Stimulated activated CD8-positive, alpha-beta memory T cell treated with anti-CD3 and anti-CD28 coated beads, Interleukin-12 subunit alpha, Interleukin-12 subunit beta, amount 100 ng/mL, for 1 hour (primary cell): ENCODE data around the gene CD81.
A peak's percentile ranks its signal among the peaks of the same experiment; 100 is the strongest.

Experiments used
- DNase-seq: peaks from one replicate; pipeline ENCODE4 v3.0.0-alpha.2; 2020; ENCODE audit warnings: low read depth

Gene CD81

GRCh38 chr11:2436521-2437031, 59.5 kb downstream of the CD81 start:
- no peak for DNase-seq

GRCh38 chr11:2437516-2437915, 60.4 kb downstream of the CD81 start:
- DNase-seq, result no peak

DNA sequence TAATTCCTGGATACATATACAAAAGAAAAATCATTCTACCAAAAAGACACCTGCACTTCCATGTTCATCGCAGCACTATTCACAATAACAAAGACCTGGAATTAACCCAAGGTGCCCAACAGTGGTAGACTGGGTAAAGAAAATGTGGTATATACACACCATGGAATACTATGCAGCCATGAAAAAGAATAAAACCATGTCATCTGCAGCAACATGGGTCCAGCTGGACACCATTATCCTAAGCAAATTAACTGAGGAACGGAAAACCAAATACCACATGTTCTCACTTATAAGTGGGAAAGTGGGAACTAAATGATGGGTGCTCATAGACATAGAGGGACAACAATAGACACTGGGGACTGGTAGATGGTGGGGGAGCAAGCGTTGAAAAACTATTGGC, 62.7 kb downstream of the CD81 start:
- DNase-seq, result no peak

- no peak for DNase-seq
These were observed 63.5 kb downstream of the CD81 start for GRCh38 chr11:2440646-2441045.

GRCh38 chr11:2441171-2441570, 64.1 kb downstream of the CD81 start:
- DNase-seq, result no peak

DNA sequence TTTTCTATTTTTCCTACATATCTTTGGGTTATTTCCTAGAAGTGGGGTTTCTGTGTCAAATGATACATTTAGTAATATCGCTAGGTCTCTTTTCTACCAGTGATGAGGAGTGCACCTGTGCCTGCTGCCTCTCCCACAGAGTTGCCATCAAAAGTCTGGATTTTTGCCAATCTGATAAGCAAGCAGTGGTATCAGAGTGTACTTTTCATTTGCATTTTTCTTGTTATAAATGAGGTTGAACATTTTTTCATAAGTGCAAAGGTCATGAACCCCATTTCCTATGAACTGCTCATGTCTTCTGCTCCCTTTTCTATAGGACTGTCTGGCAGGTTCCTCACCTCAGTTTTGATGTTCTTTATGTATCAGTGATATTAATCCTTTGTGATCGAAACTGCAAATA, 65.5 kb downstream of the CD81 start:
- DNase-seq, result no peak

DNA sequence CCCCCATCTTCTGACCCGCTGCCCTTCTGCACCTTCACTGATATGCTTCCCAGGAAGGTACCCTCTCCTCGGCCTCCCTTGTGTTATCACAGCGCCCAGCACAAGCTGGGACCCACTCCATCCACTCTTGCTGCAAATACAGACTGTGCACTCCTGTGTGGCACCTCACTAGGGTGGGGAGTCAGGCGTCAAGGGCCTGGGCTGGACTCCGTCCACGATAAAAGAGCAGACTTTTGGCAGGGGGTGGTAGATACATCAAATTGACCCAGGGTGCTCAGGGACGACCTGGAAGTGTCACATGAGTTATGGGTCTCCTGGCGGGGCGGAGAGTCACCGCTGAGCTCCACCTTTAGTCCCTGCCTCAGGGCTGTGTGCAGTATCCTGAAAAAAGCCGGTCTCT, 66.3 kb downstream of the CD81 start:
- no peak for DNase-seq

- DNase-seq, result peak; percentile 61
These were observed 67.0 kb downstream of the CD81 start, which contains the start of gene TRPM5 for GRCh38 chr11:2443881-2444820. Gene TRPM5, minus strand, starts transcription at chr11:2444514. Its CDS starts 21,478 bp downstream, at chr11:2423036.

GRCh38 chr11:2444821-2445745, 68.0 kb downstream of the CD81 start, which contains the start of gene KCNQ1:
Gene KCNQ1, plus strand, starts transcription at chr11:2445008. Its CDS starts 91 bp downstream, at chr11:2445099.
- DNase-seq, result no peak

- DNase-seq, result no peak
These were observed 68.8 kb downstream of the CD81 start for GRCh38 chr11:2445746-2446551.

- DNase-seq, result no peak
These were observed 69.6 kb downstream of the CD81 start for GRCh38 chr11:2446590-2447252.
